ENCODE results near the gene COG8. TPM values are rescaled to one million over a fixed set of nuclear protein-coding genes. Genes with fewer than 3 reads are reported as not detected.

Gene COG8
- total and polyA plus RNA-seq, 2 of the 8 experiments (the other 6 are each of a cell fraction or from before 2014, with no cell fraction given): 49.1 to 55.6 TPM

DNA sequence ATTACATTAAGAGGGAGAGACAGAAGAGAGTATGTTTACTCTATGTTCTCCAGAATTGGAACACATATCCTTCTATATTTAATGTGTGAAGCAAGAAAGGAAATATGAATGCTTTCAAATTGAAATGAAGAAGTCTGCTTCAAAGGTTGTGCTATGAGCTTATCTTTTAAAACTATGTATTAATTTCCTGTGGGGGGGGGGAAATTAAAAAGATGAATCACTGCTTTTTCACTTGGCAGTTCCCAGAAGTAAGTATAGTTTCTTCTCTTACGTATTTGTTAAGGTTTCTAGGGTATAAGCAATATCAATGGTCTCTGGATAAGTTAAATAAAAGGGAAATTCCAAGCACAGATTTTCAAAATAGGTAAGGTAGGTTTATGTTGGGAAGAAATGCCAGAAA lies 39.4 kb upstream of the COG8 start:
- no peak overlapping the region for H4K91ac ChIP-seq (replicated peaks; ENCODE audit: insufficient read length, low read length)
- peaks cover 0 to 18% of the 10 kb centered on the region in 2 experiments; a peak in 2 of 4 replicates for H3K79me2 ChIP-seq (ENCODE audit: control insufficient read depth in 1 of 2, insufficient read depth in 2 of 2, low read length in 2 of 2)
- no peak overlapping the region for H4K8ac ChIP-seq (ENCODE audit: extremely low read depth, insufficient read depth, low read length)
- no peaks in the 10 kb centered on the region for H3K9me3 ChIP-seq (ENCODE audit: insufficient read depth in 2 of 2, low read depth in 1 of 2, low read length in 1 of 2)
- no peak overlapping the region for H3K23ac ChIP-seq (ENCODE audit: insufficient read length)
- no peak overlapping the region for H3K4me3 ChIP-seq (ENCODE audit: extremely low read depth in 1 of 4, insufficient read depth in 2 of 4, low read depth in 3 of 4, low read length in 4 of 4)
- no peak overlapping the region for H2AK5ac ChIP-seq (ENCODE audit: low read depth, low read length)
- no peak overlapping the region for H3K18ac ChIP-seq (ENCODE audit: extremely low read depth, low read length)
- FAIRE-seq: no peak
- WGBS, 2 experiments (ENCODE audit: extremely low coverage in 1 of 2, insufficient coverage in 1 of 2, insufficient read length in 1 of 2, insufficient replicate concordance in 2 of 2, low coverage in 1 of 2, low lambda C conversion rate in 2 of 2, missing lambda C conversion rate in 1 of 2): 100% methylated on average over 1 of the region's 1 CpG; no CpG with 5 or more reads in 1 of the 2 experiments
- POLR2A ChIA-PET (ENCODE audit: partially characterized antibody): interaction anchor here (0.6 to 1.2 kb wide), 4 partner anchors 11 to 375 kb away, joined by 3 read pairs; no protein-coding TSS in a partner anchor
- H3K4me1 ChIP-seq (replicated peaks in 1 of 4; ENCODE audit: control insufficient read depth in 3 of 4, insufficient read depth in 4 of 4, low read length in 3 of 4): no peaks in the 10 kb centered on the region
- H3K56ac ChIP-seq (replicated peaks; ENCODE audit: insufficient read length, low read depth, low read length): no peak overlapping the region
- no peak overlapping the region for H4K5ac ChIP-seq (ENCODE audit: insufficient read length, low read depth, low read length)
- H2AFZ ChIP-seq (ENCODE audit: low read length): no peak overlapping the region
- no peak overlapping the region for H3K4ac ChIP-seq (replicated peaks; ENCODE audit: insufficient read length, low read depth, low read length)
- H2BK5ac ChIP-seq (ENCODE audit: low read depth, low read length): no peak overlapping the region
- DNase-seq (ENCODE audit: low read depth in 1 of 2, low spot score in 2 of 2): no peak
- H3K27me3 ChIP-seq (replicated peaks in 1 of 4; ENCODE audit: control insufficient read depth in 3 of 4, extremely low read depth in 1 of 4, insufficient read depth in 3 of 4, low read length in 3 of 4): no peaks in the 10 kb centered on the region
- H4K20me1 ChIP-seq (replicated peaks in 1 of 2; ENCODE audit: control insufficient read depth in 1 of 2, insufficient read depth in 2 of 2, low read length in 2 of 2): peaks cover 0 to 2% of the 10 kb centered on the region in 2 experiments
- H2BK120ac ChIP-seq (replicated peaks; ENCODE audit: low read depth, low read length): no peak overlapping the region
- no peak overlapping the region for H3K27ac ChIP-seq (ENCODE audit: low read depth, low read length)
- H2BK15ac ChIP-seq (ENCODE audit: low read length): no peak overlapping the region
- CTCF ChIA-PET (ENCODE audit: partially characterized antibody): interaction anchor here (0.5 kb wide), 1 partner anchor 17 kb away, joined by 3 read pairs; no protein-coding TSS in a partner anchor
- H3K36me3 ChIP-seq (ENCODE audit: control insufficient read depth in 2 of 4, insufficient read depth in 4 of 4, low read length in 3 of 4): peaks cover 12 to 50% (median 31%) of the 10 kb centered on the region in 4 experiments
- no peaks in the 10 kb centered on the region for H3K79me1 ChIP-seq (ENCODE audit: low read depth, low read length)
- no peak overlapping the region for H2BK20ac ChIP-seq (ENCODE audit: low read length)
- no peak overlapping the region for H3K14ac ChIP-seq (ENCODE audit: insufficient read length)
- H2BK12ac ChIP-seq (ENCODE audit: low read depth, low read length): no peak overlapping the region
- no peaks in the 10 kb centered on the region for H3K23me2 ChIP-seq (ENCODE audit: low read depth, low read length)
- no peak overlapping the region for H3K9ac ChIP-seq (replicated peaks in 1 of 4; ENCODE audit: extremely low read depth in 1 of 4, low read depth in 3 of 4, low read length in 3 of 4)
- no peak overlapping the region for H3K4me2 ChIP-seq (ENCODE audit: insufficient read depth in 1 of 2, low read depth in 2 of 2, low read length in 2 of 2)
- TF ChIP-seq SIN3A (conservative IDR thresholded peaks at IDR 0.05 in 1 of 2, IDR thresholded peaks at IDR 0.05 in 1 of 2; ENCODE audit: low read depth in 1 of 2, low read length in 2 of 2) (no peak), SAP30 (IDR thresholded peaks at IDR 0.05; ENCODE audit: insufficient read depth, insufficient replicate concordance, low read length) (no peak), KDM1A (IDR thresholded peaks at IDR 0.05; ENCODE audit: borderline replicate concordance, low read length) (no peak), YY1 (IDR thresholded peaks at IDR 0.05; ENCODE audit: low read depth, low read length) (no peak), SUZ12 (IDR thresholded peaks at IDR 0.05; ENCODE audit: low read length) (no peak), CREB1 (IDR thresholded peaks at IDR 0.05) (no peak), PHF8 (conservative IDR thresholded peaks at IDR 0.05; ENCODE audit: low read depth, low read length) (no peak), SRF (IDR thresholded peaks at IDR 0.05; ENCODE audit: low read depth, low read length) (no peak), CHD1 (IDR thresholded peaks at IDR 0.05; ENCODE audit: low read depth, low read length) (no peak)
- TF ChIP-seq, protein P1, sequence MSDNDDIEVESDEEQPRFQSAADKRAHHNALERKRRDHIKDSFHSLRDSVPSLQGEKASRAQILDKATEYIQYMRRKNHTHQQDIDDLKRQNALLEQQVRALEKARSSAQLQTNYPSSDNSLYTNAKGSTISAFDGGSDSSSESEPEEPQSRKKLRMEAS (IDR thresholded peaks at IDR 0.05): no peak
- TF ChIP-seq, protein P2, sequence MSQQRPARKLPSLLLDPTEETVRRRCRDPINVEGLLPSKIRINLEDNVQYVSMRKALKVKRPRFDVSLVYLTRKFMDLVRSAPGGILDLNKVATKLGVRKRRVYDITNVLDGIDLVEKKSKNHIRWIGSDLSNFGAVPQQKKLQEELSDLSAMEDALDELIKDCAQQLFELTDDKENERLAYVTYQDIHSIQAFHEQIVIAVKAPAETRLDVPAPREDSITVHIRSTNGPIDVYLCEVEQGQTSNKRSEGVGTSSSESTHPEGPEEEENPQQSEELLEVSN (IDR thresholded peaks at IDR 0.05): no peak
- TF ChIP-seq, protein P3, sequence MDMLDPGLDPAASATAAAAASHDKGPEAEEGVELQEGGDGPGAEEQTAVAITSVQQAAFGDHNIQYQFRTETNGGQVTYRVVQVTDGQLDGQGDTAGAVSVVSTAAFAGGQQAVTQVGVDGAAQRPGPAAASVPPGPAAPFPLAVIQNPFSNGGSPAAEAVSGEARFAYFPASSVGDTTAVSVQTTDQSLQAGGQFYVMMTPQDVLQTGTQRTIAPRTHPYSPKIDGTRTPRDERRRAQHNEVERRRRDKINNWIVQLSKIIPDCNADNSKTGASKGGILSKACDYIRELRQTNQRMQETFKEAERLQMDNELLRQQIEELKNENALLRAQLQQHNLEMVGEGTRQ (IDR thresholded peaks at IDR 0.05; ENCODE audit: low read length): no peak
